ENCODE measurements around the gene RAB34. TPM values are rescaled to one million over a fixed set of nuclear protein-coding genes. Genes with fewer than 3 reads are reported as not detected.

Gene RAB34
- 8.9 and 18.1 TPM in 2 replicates for total RNA-seq

GRCh38 chr17:28717578-28718332 is at the start of gene RAB34:
RAB34 (minus strand) TSS chr17:28717868; CDS start chr17:28717266, 602 bp downstream.

GRCh38 chr17:28743243-28744103 is 25.8 kb upstream of the RAB34 start, which contains the start of gene TRAF4:
TRAF4 (plus strand) TSS chr17:28744011; CDS start chr17:28744113, 102 bp downstream.

GRCh38 chr17:28728364-28729200 is 10.9 kb upstream of the RAB34 start, which contains the start of gene NEK8:
NEK8 (plus strand) TSS chr17:28728788; CDS start chr17:28728814, 26 bp downstream.

GRCh38 chr17:28726226-28726626 is 8.6 kb upstream of the RAB34 start, which contains the start of gene TLCD1:
TLCD1 (minus strand) TSS chr17:28726233; CDS start chr17:28726097, 136 bp downstream.

GRCh38 chr17:28711723-28712031 is 6.0 kb downstream of the RAB34 start, which contains the start of gene PROCA1:
PROCA1 (minus strand) TSS chr17:28711888; CDS start chr17:28711660, 228 bp downstream.

Other genes starting within 250 kb of the RAB34 start
- not detected in 2 replicates for gene SLC13A2, start 244.2 kb downstream of the RAB34 start, total RNA-seq
- gene FOXN1, start 211.5 kb downstream of the RAB34 start, total RNA-seq, result not detected in 2 replicates
- 14.4 and 28.1 TPM in 2 replicates for gene UNC119, start 165.2 kb downstream of the RAB34 start, total RNA-seq
- 31.7 and 72.4 TPM in 2 replicates for gene PIGS, start 146.3 kb downstream of the RAB34 start, total RNA-seq
- gene ALDOC, start 141.0 kb downstream of the RAB34 start, total RNA-seq, result 19.6 and 25.0 TPM in 2 replicates
- gene SPAG5, start 118.8 kb downstream of the RAB34 start, total RNA-seq, result 24.1 and 30.4 TPM in 2 replicates
- gene RSKR, start 103.7 kb downstream of the RAB34 start, total RNA-seq, result 3.7 and 9.4 TPM in 2 replicates
- gene BLTP2, start 72.7 kb downstream of the RAB34 start, total RNA-seq, result 145 and 212 TPM in 2 replicates
- gene SDF2, start 56.0 kb downstream of the RAB34 start, total RNA-seq, result 62.8 and 78.0 TPM in 2 replicates
- 29.0 and 82.1 TPM in 2 replicates for gene SUPT6H, start 55.7 kb downstream of the RAB34 start, total RNA-seq
- gene PROCA1, start 6.0 kb downstream of the RAB34 start, total RNA-seq, result 0.57 and 1.1 TPM in 2 replicates
- gene RPL23A, start 2.1 kb upstream of the RAB34 start, total RNA-seq, result 621 and 681 TPM in 2 replicates
- 0.63 and 1.3 TPM in 2 replicates for gene TLCD1, start 8.4 kb upstream of the RAB34 start, total RNA-seq
- gene NEK8, start 10.9 kb upstream of the RAB34 start, total RNA-seq, result 0.81 and 2.3 TPM in 2 replicates
- gene TRAF4, start 26.1 kb upstream of the RAB34 start, total RNA-seq, result 28.8 and 31.6 TPM in 2 replicates
- gene FAM222B, start 124.9 kb upstream of the RAB34 start, total RNA-seq, result 2.9 and 13.6 TPM in 2 replicates
- gene ERAL1, start 137.1 kb upstream of the RAB34 start, total RNA-seq, result 16.4 and 32.5 TPM in 2 replicates
- 96.7 and 191 TPM in 2 replicates for gene FLOT2, start 179.9 kb upstream of the RAB34 start, total RNA-seq
- gene DHRS13, start 185.2 kb upstream of the RAB34 start, total RNA-seq, result 7.4 and 12.3 TPM in 2 replicates
- gene PHF12, start 233.7 kb upstream of the RAB34 start, total RNA-seq, result 5.3 and 22.2 TPM in 2 replicates

Data from bladder microvascular endothelial cell (primary cell).